GM04503 (cell line): ENCODE measurements around the gene ABI3.
A peak's percentile ranks its signal among the peaks of the same experiment; 100 is the strongest.
"Not testable (repeated sequence)": the region's sequence is repeated elsewhere in the genome, so short reads cannot be mapped to it uniquely, and the experiment has no call there.

Experiments used
- DNase-seq: peaks from one replicate; pipeline ENCODE4 v3.0.0-alpha.2; 2012; ENCODE audit warnings: low read depth

ABI3 gene

GRCh38 chr17:49210158-49211029 is at the start of gene ABI3, which contains the start of gene GNGT2:
TSS of gene ABI3 (plus strand) at chr17:49210707. CDS start at chr17:49210725, 18 bp downstream.
TSS of gene GNGT2 (minus strand) at chr17:49210574. CDS start at chr17:49207422, 3,152 bp downstream.
- DNase-seq = no peak

- no peak for DNase-seq
These were observed 47.6 kb upstream of the ABI3 start for GRCh38 chr17:49162866-49163265.

GRCh38 chr17:49165143-49165542 is 45.4 kb upstream of the ABI3 start:
- DNase-seq = no peak

GRCh38 chr17:49168706-49169105 is 41.8 kb upstream of the ABI3 start:
- no peak for DNase-seq

- no peak for DNase-seq
These were observed 40.3 kb upstream of the ABI3 start for GRCh38 chr17:49170216-49170615.

GRCh38 chr17:49170711-49171110 is 39.8 kb upstream of the ABI3 start:
- not testable (repeated sequence) for DNase-seq

GRCh38 chr17:49175978-49176377 is 34.5 kb upstream of the ABI3 start:
- not testable (repeated sequence) for DNase-seq

GRCh38 chr17:49180303-49180702 is 30.2 kb upstream of the ABI3 start:
- DNase-seq = no peak

- no peak for DNase-seq
These were observed 29.4 kb upstream of the ABI3 start for GRCh38 chr17:49180998-49181635.

GRCh38 chr17:49183341-49183740 is 27.2 kb upstream of the ABI3 start:
- DNase-seq = no peak

GRCh38 chr17:49183801-49184200 is 26.7 kb upstream of the ABI3 start:
- DNase-seq = no peak

GRCh38 chr17:49184522-49184921 is 26.0 kb upstream of the ABI3 start:
- DNase-seq = not testable (repeated sequence)

- DNase-seq = not testable (repeated sequence)
These were observed 25.1 kb upstream of the ABI3 start for GRCh38 chr17:49185381-49185780.

- DNase-seq = no peak
These were observed 23.2 kb upstream of the ABI3 start for GRCh38 chr17:49187301-49187700.

- no peak for DNase-seq
These were observed 19.6 kb upstream of the ABI3 start for GRCh38 chr17:49190932-49191331.

- DNase-seq = no peak
These were observed 19.0 kb upstream of the ABI3 start for GRCh38 chr17:49191409-49191916.

GRCh38 chr17:49191917-49192741 is 18.4 kb upstream of the ABI3 start:
- DNase-seq = peak; percentile 57

- DNase-seq = no peak
These were observed 16.8 kb upstream of the ABI3 start for GRCh38 chr17:49193513-49194296.

- DNase-seq = no peak
These were observed 16.3 kb upstream of the ABI3 start for GRCh38 chr17:49194297-49194607.

- DNase-seq = no peak
These were observed 14.8 kb upstream of the ABI3 start for GRCh38 chr17:49195751-49196150.

- no peak for DNase-seq
These were observed 14.0 kb upstream of the ABI3 start for GRCh38 chr17:49196520-49196919.
